HG03457 (cell line): ENCODE measurements around the gene E4F1.
"Not testable (repeated sequence)": the region's sequence is repeated elsewhere in the genome, so short reads cannot be mapped to it uniquely, and the experiment has no call there.

Experiments
- ATAC-seq: cut with Tn5 transposase; IDR thresholded peaks from one replicate; pipeline ENCODE4 v1.9.1; 2021; ENCODE audit warnings: moderate number of reproducible peaks; ENCODE audit not compliant: unreplicated experiment

Gene E4F1

GRCh38 chr16:2243031-2243528 is 19.7 kb downstream of the E4F1 start:
- no peak for ATAC-seq

GRCh38 chr16:2243781-2244180 is 20.4 kb downstream of the E4F1 start:
- ATAC-seq: no peak

GRCh38 chr16:2244301-2244700 is 20.9 kb downstream of the E4F1 start:
- ATAC-seq: no peak

- no peak for ATAC-seq
These were observed 21.8 kb downstream of the E4F1 start for GRCh38 chr16:2244926-2245795.

GRCh38 chr16:2246301-2246885 is 23.0 kb downstream of the E4F1 start:
- ATAC-seq: no peak

GRCh38 chr16:2250652-2251295 is 27.4 kb downstream of the E4F1 start:
- ATAC-seq: no peak

GRCh38 chr16:2251296-2252111 is 28.1 kb downstream of the E4F1 start, which contains the start of gene ECI1:
Gene ECI1, minus strand, starts transcription at chr16:2251587. Its CDS starts 21 bp downstream, at chr16:2251566.
- peak; percentile 75 for ATAC-seq

- no peak for ATAC-seq
These were observed 29.4 kb downstream of the E4F1 start for GRCh38 chr16:2252806-2253148.

- ATAC-seq: no peak
These were observed 29.9 kb downstream of the E4F1 start for GRCh38 chr16:2253293-2253692.

GRCh38 chr16:2256531-2257140 is 33.2 kb downstream of the E4F1 start:
- ATAC-seq: no peak

GRCh38 chr16:2257726-2258125 is 34.3 kb downstream of the E4F1 start:
- ATAC-seq: no peak

GRCh38 chr16:2258530-2258929 is 35.1 kb downstream of the E4F1 start:
- not testable (repeated sequence) for ATAC-seq

GRCh38 chr16:2260250-2260649 is 36.9 kb downstream of the E4F1 start:
- ATAC-seq: no peak

GRCh38 chr16:2263026-2263425 is 39.6 kb downstream of the E4F1 start:
- ATAC-seq: not testable (repeated sequence)

- ATAC-seq: not testable (repeated sequence)
These were observed 43.5 kb downstream of the E4F1 start for GRCh38 chr16:2266887-2267286.

GRCh38 chr16:2267505-2267912 is 44.1 kb downstream of the E4F1 start:
- ATAC-seq: peak; percentile 36

- peak; percentile 57 for ATAC-seq
These were observed 44.7 kb downstream of the E4F1 start, which contains the start of gene RNPS1 for GRCh38 chr16:2267913-2268666. Gene RNPS1, minus strand, starts transcription at chr16:2268126. Its CDS starts 3,483 bp downstream, at chr16:2264643.

- no peak for ATAC-seq
These were observed 46.7 kb downstream of the E4F1 start for GRCh38 chr16:2270070-2270462.

GRCh38 chr16:2270588-2271470 is 47.4 kb downstream of the E4F1 start:
- no peak for ATAC-seq
